ENCODE results near the gene KLHL30.

KLHL30 gene

DNA sequence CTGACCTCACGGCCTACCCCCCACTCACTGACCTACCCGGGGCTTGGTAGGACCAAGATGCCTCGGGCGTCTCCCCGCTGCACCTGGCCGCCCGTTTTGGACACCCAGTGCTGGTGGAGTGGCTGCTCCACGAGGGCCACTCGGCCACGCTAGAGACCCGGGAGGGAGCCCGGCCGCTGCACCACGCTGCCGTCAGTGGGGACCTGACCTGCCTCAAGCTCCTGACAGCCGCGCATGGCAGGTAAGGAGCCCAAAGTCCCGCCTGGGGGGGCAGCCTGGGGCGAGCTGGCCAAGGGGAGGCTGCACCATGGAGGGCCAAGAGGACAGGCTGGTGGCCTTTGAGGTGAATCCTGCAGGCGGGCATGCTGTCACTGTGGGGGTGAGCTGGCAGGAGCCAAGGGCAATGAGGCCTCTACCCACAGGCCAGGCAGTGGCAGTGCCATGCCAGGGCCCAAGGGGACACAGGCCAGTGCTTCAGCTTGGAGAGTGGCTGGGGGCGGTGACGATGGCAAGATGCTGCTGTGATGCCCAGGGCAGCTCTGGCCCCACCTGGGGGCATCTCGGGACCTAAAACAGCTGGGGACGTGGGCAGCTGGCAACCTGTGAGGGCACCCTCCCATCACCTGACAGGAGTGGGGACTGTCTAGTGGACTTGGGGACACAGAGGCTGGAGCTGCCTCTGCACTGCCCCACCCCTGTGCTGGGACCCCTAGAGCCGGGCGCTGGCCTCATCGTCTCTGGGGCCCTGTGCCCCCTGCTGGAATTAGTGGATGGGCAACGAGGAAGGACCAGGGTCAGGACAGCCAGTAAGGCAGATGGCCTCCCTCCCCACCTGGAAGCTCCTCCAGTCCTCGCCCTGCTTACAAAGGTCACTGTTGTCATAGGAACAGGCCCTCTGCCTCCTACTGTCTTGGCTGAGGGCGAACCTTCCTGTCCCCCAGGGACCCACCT is 36.3 kb upstream of the KLHL30 start:
- H3K27ac ChIP-seq, result no peak overlapping the region
- no peaks in the 10 kb centered on the region for H3K27me3 ChIP-seq (replicated peaks)
- TF ChIP-seq, protein P1, sequence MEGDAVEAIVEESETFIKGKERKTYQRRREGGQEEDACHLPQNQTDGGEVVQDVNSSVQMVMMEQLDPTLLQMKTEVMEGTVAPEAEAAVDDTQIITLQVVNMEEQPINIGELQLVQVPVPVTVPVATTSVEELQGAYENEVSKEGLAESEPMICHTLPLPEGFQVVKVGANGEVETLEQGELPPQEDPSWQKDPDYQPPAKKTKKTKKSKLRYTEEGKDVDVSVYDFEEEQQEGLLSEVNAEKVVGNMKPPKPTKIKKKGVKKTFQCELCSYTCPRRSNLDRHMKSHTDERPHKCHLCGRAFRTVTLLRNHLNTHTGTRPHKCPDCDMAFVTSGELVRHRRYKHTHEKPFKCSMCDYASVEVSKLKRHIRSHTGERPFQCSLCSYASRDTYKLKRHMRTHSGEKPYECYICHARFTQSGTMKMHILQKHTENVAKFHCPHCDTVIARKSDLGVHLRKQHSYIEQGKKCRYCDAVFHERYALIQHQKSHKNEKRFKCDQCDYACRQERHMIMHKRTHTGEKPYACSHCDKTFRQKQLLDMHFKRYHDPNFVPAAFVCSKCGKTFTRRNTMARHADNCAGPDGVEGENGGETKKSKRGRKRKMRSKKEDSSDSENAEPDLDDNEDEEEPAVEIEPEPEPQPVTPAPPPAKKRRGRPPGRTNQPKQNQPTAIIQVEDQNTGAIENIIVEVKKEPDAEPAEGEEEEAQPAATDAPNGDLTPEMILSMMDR (IDR thresholded peaks at IDR 0.05; ENCODE audit: low read depth, low read length, missing control alignments), result no peak
- DNase-seq, result no peak
- no peak overlapping the region for H3K4me3 ChIP-seq (ENCODE audit: low read depth, low read length)
- H3K36me3 ChIP-seq (replicated peaks), result no peaks in the 10 kb centered on the region
- in situ Hi-C loops (cut with HindIII; ENCODE audit: low pct_ligation_motif_present, low sequenced_read_pairs), result no loop called here

DNA sequence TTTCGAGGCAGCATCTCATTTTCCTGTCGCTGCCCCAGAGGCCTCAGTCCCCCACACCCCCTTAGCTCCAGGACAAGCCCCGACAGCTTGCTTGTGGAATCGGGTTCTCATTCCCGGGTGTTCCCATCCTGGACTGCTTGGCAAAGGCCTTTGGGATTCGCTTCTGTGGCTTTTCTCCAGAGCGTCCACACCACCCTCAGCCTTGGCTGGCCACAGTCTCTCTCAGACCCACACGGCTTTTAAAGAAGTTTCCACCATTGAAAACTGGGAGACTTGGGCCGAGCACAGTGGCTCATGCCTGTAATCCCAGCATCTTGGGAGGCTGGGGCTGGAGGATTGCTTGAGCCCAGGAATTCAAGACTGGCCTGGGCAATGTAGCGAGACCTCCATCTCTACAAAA is 35.6 kb upstream of the KLHL30 start:
- Histone ChIP-seq H3K27me3 (replicated peaks) (no peaks in the 10 kb centered on the region), H3K36me3 (replicated peaks) (no peaks in the 10 kb centered on the region), H3K27ac (no peak overlapping the region), H3K4me3 (ENCODE audit: low read depth, low read length) (no peak overlapping the region)
- in situ Hi-C loops (cut with HindIII; ENCODE audit: low pct_ligation_motif_present, low sequenced_read_pairs), result no loop called here
- DNase-seq, result no peak
- TF ChIP-seq, protein P1 (IDR thresholded peaks at IDR 0.05; ENCODE audit: low read depth, low read length, missing control alignments), result no peak

DNA sequence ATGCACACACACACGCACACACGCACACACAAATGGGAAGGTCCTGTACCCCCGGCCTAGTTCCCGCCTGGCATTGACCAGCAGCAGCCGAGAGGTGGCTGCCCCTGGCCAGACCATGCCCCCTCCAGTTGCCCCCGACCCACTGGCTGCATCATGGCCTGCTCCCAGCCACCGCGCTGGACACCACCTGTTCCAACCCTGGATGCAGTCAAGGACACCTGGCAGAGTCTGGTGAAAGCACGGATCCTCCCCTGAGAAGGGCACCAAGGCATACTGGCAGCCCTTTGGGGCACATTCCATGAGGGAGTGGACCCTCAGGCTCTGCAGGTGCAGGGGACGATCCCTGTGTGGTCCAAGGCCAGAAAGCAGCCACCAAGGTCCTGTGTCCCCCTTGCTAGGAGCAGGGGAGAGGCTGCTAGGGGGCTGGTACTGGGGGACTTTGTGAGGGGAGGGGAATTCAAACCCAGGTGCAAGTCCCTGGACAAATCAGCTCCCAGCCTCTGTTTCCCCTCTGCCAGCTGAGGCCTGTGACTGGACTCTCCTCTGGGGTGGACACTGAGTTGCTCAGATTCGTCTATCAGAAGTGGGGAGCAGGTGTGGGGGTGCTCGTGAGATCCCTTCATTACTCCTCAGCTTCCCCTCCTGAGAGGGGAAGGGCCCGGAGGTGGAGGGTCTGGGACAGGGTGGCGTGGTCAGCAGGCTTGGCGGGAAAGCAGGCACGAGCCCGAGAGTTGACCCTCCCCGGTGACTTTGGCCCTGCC is 34.8 kb upstream of the KLHL30 start:
- TF ChIP-seq, protein P1 (IDR thresholded peaks at IDR 0.05; ENCODE audit: low read depth, low read length, missing control alignments), result no peak
- no peak for DNase-seq
- Histone ChIP-seq H3K36me3 (replicated peaks) (no peaks in the 10 kb centered on the region), H3K4me3 (ENCODE audit: low read depth, low read length) (no peak overlapping the region), H3K27ac (no peak overlapping the region), H3K27me3 (replicated peaks) (no peaks in the 10 kb centered on the region)
- in situ Hi-C loops (cut with HindIII; ENCODE audit: low pct_ligation_motif_present, low sequenced_read_pairs), result no loop called here

DNA sequence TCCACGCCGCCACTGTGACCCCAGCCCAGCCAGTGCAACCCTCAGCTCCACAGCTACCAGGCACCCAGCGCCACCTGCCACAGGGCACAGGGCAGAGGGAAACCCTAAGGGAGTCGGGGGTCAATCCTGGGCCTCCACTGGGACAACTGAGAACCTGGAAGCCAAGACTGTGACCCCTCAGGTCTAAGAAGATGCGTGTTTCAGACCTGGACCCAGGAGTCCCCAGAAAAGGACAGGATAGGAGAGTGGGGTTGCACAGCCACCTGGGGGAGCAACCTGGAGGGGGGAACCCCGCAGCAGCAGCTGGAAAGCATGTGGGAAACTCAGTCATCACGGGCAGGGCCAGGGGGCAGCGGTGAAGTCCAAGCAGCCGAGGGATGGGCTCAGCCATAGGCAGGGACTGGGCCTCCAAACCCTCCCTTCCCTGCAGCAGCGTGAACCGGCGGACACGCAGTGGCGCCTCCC is 34.2 kb upstream of the KLHL30 start:
- in situ Hi-C loops (cut with HindIII; ENCODE audit: low pct_ligation_motif_present, low sequenced_read_pairs), result no loop called here
- no peak overlapping the region for H3K4me3 ChIP-seq (ENCODE audit: low read depth, low read length)
- H3K27ac ChIP-seq, result no peak overlapping the region
- DNase-seq, result no peak
- no peaks in the 10 kb centered on the region for H3K36me3 ChIP-seq (replicated peaks)
- TF ChIP-seq, protein P1 (IDR thresholded peaks at IDR 0.05; ENCODE audit: low read depth, low read length, missing control alignments), result no peak
- no peaks in the 10 kb centered on the region for H3K27me3 ChIP-seq (replicated peaks)

DNA sequence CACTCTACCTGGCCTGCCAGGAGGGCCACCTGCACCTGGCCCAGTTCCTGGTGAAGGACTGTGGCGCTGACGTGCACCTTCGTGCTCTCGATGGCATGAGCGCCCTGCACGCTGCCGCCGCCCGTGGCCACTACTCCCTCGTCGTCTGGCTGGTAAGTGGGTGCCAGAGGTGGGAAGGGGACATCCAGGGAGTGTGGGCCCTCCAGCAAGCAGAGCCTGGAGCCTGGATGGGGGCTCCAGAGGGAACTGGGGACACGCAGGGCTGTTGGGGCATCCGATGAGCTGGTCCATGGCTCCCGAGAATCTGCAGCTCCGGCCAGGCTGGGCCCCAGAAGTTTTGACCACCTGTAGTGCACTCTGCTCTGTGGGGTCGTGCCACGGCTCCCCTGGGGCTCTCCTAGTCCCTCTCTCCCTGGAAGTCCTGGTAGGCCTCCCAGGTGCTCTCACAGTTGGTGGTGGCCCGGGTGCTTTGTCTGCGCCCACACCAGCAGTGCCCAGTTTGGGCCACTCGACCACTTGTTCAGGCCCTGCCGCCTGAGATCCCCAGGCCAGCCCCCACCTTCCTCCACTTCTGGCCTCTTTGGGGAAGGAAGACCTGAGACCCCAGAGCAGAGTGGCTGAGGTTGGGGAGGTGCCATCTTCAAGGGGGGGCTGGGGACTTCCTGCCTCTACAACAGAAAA is 33.6 kb upstream of the KLHL30 start:
- TF ChIP-seq, protein P1 (IDR thresholded peaks at IDR 0.05; ENCODE audit: low read depth, low read length, missing control alignments), result no peak
- DNase-seq, result no peak
- H3K36me3 ChIP-seq (replicated peaks), result no peaks in the 10 kb centered on the region
- in situ Hi-C loops (cut with HindIII; ENCODE audit: low pct_ligation_motif_present, low sequenced_read_pairs), result no loop called here
- no peaks in the 10 kb centered on the region for H3K27me3 ChIP-seq (replicated peaks)
- H3K4me3 ChIP-seq (ENCODE audit: low read depth, low read length), result no peak overlapping the region
- H3K27ac ChIP-seq, result no peak overlapping the region

Data from brain microvascular endothelial cell (primary cell).